GM12891 (cell line): ENCODE data around the gene SAMD10.

ENCODE experiments used
- POLR2A ChIP-seq: IDR thresholded peaks from 2 replicates; pipeline ENCODE4 v1.6.1; 2011; ENCODE audit warnings: low read depth, low read length, control low read depth
- POLR2AphosphoS5 ChIP-seq: IDR thresholded peaks from 2 replicates; pipeline ENCODE4 v1.6.1; 2011; ENCODE audit warnings: low read depth, low read length, control low read depth
- POU2F2 ChIP-seq: IDR thresholded peaks from 2 replicates; pipeline ENCODE4 v1.6.1; 2011; ENCODE audit warnings: low read depth, mild to moderate bottlenecking, control low read depth, low read length, moderate library complexity
- TAF1 ChIP-seq: IDR thresholded peaks from 2 replicates; pipeline ENCODE4 v1.6.1; 2011; ENCODE audit warnings: low read depth, low read length, control low read depth

GRCh38 chr20:64021124-64021975 is 41.9 kb upstream of the SAMD10 start:
- TF ChIP-seq POU2F2 = no peak; the same call in 1 of the 2 replicates
- TF ChIP-seq POLR2AphosphoS5 = no peak; the same call in 1 of the 2 replicates
- peak; percentile 52; the same call in 1 of the 2 replicates for TF ChIP-seq POLR2A
- no peak for TF ChIP-seq TAF1
